ENCODE measurements around the gene PITPNC1.

Gene PITPNC1

DNA sequence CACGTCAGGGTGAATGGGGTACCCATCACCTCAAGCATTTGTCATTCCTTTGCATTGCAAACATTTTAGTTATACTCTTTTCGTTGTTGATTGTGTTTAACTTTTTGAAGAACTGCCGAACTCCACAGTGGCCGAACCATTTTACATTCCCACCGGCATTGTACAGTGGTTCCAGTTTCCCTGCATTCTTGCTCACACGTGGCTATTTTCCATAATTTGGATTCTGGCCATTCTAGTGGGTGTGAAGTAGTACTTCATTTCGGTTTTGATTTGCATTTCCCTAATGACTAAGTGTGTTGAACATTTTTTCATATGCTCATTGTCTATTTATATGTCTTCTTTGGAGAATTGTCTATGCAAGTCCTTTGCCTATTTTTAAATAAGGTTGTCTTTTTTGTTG is 353.6 kb downstream of the PITPNC1 start:
- ATAC-seq (no peak), DNase-seq (no peak)

DNA sequence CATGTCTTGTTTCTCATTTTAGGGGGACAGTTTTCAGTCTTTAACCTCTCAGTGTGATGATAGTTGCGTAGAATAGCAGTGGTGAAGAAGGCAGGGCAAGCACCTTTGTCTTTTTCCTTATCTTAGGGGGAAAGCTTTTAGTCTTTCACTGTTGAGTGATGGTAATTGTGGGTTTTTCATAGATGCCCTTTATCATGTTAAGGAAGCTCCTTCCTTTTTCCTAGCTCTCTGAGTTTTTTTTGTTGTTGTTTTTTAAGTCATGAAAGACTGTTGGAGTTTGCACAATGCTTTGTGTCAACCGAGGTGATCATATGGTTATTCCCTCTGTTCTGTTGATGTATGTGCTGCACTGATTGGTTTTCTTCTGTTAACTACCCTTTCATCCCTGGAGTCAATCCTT is 356.4 kb downstream of the PITPNC1 start:
- DNase-seq: no peak
- ATAC-seq: no peak

DNA sequence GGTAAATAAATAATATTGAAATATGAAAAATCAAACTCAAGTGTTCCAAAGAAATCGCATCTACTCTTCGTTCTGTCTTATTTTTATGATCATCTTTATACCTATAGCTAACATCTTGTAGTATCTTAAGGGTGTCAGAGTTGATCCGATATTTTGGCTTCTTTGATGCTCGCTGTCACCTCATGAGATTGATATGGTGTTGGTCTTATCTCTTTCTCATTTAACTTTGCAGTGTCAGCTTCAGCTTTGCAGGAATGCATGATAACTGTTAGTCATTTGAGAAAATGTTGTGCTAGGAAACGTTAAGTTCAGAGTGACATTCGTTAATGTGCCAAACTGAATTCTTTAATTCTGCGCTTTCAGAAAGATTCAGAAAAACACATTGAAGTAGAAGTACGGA is 360.1 kb downstream of the PITPNC1 start:
- ATAC-seq: no peak
- DNase-seq: no peak

DNA sequence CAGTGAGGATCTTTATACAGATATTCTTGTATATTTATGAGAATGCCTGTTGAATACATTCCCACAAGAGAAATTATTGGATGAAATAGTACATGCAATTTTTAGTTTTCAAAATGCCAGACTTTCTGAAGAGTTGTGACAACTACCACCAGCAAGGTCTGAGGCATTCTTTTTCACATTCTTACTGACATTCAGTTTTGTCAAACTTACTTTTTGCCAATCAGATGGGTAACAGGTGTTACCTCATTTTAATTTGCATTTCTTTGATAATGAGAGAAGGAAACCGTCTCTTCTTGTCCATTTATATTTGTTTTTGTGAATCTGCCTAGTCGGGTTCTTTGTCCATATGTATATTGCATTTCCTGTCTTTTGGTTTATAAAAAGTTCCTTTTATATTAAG is 364.9 kb downstream of the PITPNC1 start:
- DNase-seq: no peak
- no peak for ATAC-seq

All from stimulated activated naive CD8-positive, alpha-beta T cell treated with anti-CD3 and anti-CD28 coated beads, Interleukin-15, Interleukin-2, amounts not matched to agents 100 U/mL and 50 U/mL, for 24 hours (primary cell).